Keratinocyte (primary cell): ENCODE measurements around the gene SFRP5. TPM values are rescaled to one million over a fixed set of nuclear protein-coding genes. Genes with fewer than 3 reads are reported as not detected.

ENCODE experiments used
- DNase-seq: peaks from one replicate; pipeline ENCODE4 v3.0.0-alpha.2; 2011; ENCODE audit warnings: low read depth, missing footprints, low spot score
- FAIRE-seq: peaks from 2 replicates; lab custom pipeline; 2011; peaks lifted over from hg19 to GRCh38; lab: Jason Lieb, UNC
- H2AFZ ChIP-seq: 2 replicates; pipeline ENCODE4 v1.6.0; 2012; ENCODE audit warnings: low read length, control low read depth, inconsistent platforms; ENCODE audit not compliant: control insufficient read depth
- H3K27ac ChIP-seq: 2 replicates; pipeline ENCODE4 v1.5.1; 2011; ENCODE audit warnings: low read length; ENCODE audit not compliant: control insufficient read depth, insufficient read depth
- H3K27me3 ChIP-seq: 3 replicates; pipeline ENCODE4 v1.6.0; 2011; ENCODE audit warnings: low read length; ENCODE audit not compliant: control insufficient read depth, insufficient read depth; ENCODE audit errors: extremely low read depth
- H3K36me3 ChIP-seq, 2 experiments: 2 replicates in 1 of 2; 3 replicates in 1 of 2; pipeline ENCODE4 v1.5.1; 2011; ENCODE audit warnings: low read length in 2 of 2, mild to moderate bottlenecking in 1 of 2; ENCODE audit not compliant: control insufficient read depth in 2 of 2, insufficient read depth in 2 of 2; ENCODE audit errors: extremely low read depth in 1 of 2
- H3K4me1 ChIP-seq: 3 replicates; pipeline ENCODE4 v1.5.1; 2011; ENCODE audit warnings: low read length; ENCODE audit not compliant: control insufficient read depth, insufficient read depth; ENCODE audit errors: extremely low read depth
- H3K4me2 ChIP-seq: 3 replicates; pipeline ENCODE4 v1.6.0; 2011; ENCODE audit warnings: low read depth, low read length; ENCODE audit not compliant: control insufficient read depth, insufficient read depth; ENCODE audit errors: extremely low read depth
- H3K4me3 ChIP-seq, 3 experiments: fragments of 200-600 bp in 1 of 3; sonication (generic) in 1 of 3; 2 replicates in 2 of 3; 3 replicates in 1 of 3; pipeline ENCODE4 v1.5.1; 2011 to 2016; ENCODE audit warnings: low read length in 3 of 3, mild to moderate bottlenecking in 3 of 3, control low read depth in 2 of 3, inconsistent platforms in 1 of 3, low read depth in 1 of 3, mixed read lengths in 1 of 3, mixed run types in 1 of 3, moderate library complexity in 1 of 3; ENCODE audit not compliant: control insufficient read depth in 2 of 3, insufficient read depth in 2 of 3; ENCODE audit errors: extremely low read depth in 1 of 3
- H3K79me2 ChIP-seq: 2 replicates; pipeline ENCODE4 v1.6.0; 2012; ENCODE audit warnings: low read length; ENCODE audit not compliant: control insufficient read depth, insufficient read depth
- H3K9ac ChIP-seq: 3 replicates; pipeline ENCODE4 v1.6.0; 2011; ENCODE audit warnings: low read length; ENCODE audit not compliant: control insufficient read depth, insufficient read depth; ENCODE audit errors: extremely low read depth
- H3K9me1 ChIP-seq: 3 replicates; pipeline ENCODE4 v1.6.0; 2011; ENCODE audit warnings: low read length; ENCODE audit not compliant: control insufficient read depth, insufficient read depth; ENCODE audit errors: extremely low read depth
- H3K9me3 ChIP-seq: 2 replicates; pipeline ENCODE4 v1.5.1; 2012; ENCODE audit warnings: low read depth, low read length; ENCODE audit not compliant: control insufficient read depth
- H4K20me1 ChIP-seq: 3 replicates; pipeline ENCODE4 v1.6.0; 2011; ENCODE audit warnings: low read length; ENCODE audit not compliant: control insufficient read depth, insufficient read depth; ENCODE audit errors: extremely low read depth
- EZH2 ChIP-seq: IDR thresholded peaks from one replicate; pipeline ENCODE4 v1.6.1; 2012; ENCODE audit warnings: inconsistent platforms, mild to moderate bottlenecking, low read length, moderate library complexity
- dilution Hi-C: fragments of 300-500 bp; cut with MboI; formaldehyde crosslinking; loops from one replicate; pipeline ENCODE4 v1.7.0; 2020; ENCODE audit warnings: low sequenced_read_pairs; ENCODE audit not compliant: extremely low pct_ligation_motif_present
- polyA plus RNA-seq, 5 experiments: library from polyadenylated mRNA; depleted of rRNA in 3 of 5; stranded (reverse) in 3 of 5; stranded (forward) in 1 of 5; unstranded in 1 of 5; fragments of >200 nt; gene quantifications; 1 replicate in 1 of 5; 2 replicates in 3 of 5; 3 replicates in 1 of 5; pipeline versions ENCODE4 v1.2.1 to v1.2.3, GENCODE V29; 2011 to 2012; ENCODE audit warnings: missing spikeins in 2 of 5, low read depth in 1 of 5, low replicate concordance in 1 of 5
- TF ChIP-seq, protein P1 (sequence below), 3 experiments: IDR thresholded peaks in 1 of 3; conservative IDR thresholded peaks in 1 of 3; optimal IDR thresholded peaks in 1 of 3; 2 replicates in 2 of 3; 3 replicates in 1 of 3; pipeline versions ENCODE3 to v1.5.1; 2011; ENCODE audit warnings: low read length in 3 of 3, mild to moderate bottlenecking in 3 of 3, moderate library complexity in 2 of 3, control low read depth in 1 of 3, inconsistent platforms in 1 of 3; ENCODE audit not compliant: insufficient read depth in 2 of 3; ENCODE audit errors: extremely low read depth in 1 of 3

Gene SFRP5
- polyA plus RNA-seq, 1 donor (not counting 4 experiments of a cell fraction or from before 2014, with no cell fraction given): not detected

DNA sequence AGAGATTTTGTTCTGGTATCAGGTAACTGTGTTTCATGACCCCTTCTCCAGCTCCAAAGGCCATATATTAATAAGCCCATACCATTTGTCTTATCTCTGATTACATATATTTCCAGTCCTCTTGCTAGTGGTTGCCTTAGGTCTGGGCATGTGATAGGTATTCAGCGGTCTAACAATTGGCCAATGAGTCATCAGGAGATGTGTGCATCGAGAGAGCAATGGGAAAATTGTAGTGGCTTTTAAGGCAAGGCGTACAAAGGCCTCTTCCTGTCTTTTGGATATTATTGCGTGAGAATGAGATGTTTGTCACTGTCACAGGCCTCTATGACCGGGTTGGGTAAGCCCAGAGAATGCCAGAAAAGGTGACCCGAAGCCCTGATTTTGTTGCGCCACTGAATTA, 38.6 kb upstream of the SFRP5 start:
- Histone ChIP-seq H3K79me2 (no peaks in the 10 kb centered on the region), H3K9ac (no peak overlapping the region), H3K9me3 (no peaks in the 10 kb centered on the region), H2AFZ (no peak overlapping the region), H3K4me3 (no peak overlapping the region), H3K4me1 (peaks cover 8% of the 10 kb centered on the region), H3K27ac (peak overlapping the region; percentile 17), H3K4me2 (peak overlapping the region; percentile 14), H4K20me1 (no peaks in the 10 kb centered on the region), H3K27me3 (no peaks in the 10 kb centered on the region), H3K36me3 (no peaks in the 10 kb centered on the region), H3K9me1 (no peaks in the 10 kb centered on the region)
- TF ChIP-seq, protein P1, sequence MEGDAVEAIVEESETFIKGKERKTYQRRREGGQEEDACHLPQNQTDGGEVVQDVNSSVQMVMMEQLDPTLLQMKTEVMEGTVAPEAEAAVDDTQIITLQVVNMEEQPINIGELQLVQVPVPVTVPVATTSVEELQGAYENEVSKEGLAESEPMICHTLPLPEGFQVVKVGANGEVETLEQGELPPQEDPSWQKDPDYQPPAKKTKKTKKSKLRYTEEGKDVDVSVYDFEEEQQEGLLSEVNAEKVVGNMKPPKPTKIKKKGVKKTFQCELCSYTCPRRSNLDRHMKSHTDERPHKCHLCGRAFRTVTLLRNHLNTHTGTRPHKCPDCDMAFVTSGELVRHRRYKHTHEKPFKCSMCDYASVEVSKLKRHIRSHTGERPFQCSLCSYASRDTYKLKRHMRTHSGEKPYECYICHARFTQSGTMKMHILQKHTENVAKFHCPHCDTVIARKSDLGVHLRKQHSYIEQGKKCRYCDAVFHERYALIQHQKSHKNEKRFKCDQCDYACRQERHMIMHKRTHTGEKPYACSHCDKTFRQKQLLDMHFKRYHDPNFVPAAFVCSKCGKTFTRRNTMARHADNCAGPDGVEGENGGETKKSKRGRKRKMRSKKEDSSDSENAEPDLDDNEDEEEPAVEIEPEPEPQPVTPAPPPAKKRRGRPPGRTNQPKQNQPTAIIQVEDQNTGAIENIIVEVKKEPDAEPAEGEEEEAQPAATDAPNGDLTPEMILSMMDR (optimal IDR thresholded peaks at IDR 0.05 in 1 of 3, IDR thresholded peaks at IDR 0.05 in 1 of 3, conservative IDR thresholded peaks at IDR 0.05 in 1 of 3; ENCODE audit: extremely low read depth in 1 of 3, insufficient read depth in 2 of 3, low read length in 3 of 3): no peak
- TF ChIP-seq EZH2: no peak
- dilution Hi-C loops: no loop called here
- FAIRE-seq (peak; percentile 87), DNase-seq (no peak)

DNA sequence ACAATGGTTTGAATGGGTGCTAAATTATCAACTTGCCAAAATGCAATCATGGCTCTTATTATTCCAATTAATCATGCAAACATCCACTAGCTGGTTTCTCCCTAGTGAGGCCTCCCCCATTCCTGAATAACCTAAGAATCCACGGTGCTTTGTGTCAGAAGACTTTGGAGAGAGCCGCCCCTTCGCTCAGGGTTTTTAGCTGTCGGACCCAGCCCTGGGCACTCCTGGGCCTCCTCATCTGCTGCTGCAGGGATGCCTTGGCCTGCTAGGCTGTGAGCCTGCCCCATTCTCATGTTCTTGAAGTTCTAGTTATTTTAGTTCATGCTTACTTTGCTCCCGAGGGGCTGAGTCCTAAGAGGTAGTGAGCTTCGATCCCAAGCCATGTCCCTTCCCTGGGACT, 34.1 kb upstream of the SFRP5 start:
- Histone ChIP-seq H3K9me1 (no peaks in the 10 kb centered on the region), H3K4me2 (no peak overlapping the region), H3K4me1 (peaks cover 8% of the 10 kb centered on the region), H3K4me3 (no peak overlapping the region), H4K20me1 (no peaks in the 10 kb centered on the region), H3K9me3 (no peaks in the 10 kb centered on the region), H3K79me2 (no peaks in the 10 kb centered on the region), H3K27ac (no peak overlapping the region), H3K36me3 (no peaks in the 10 kb centered on the region), H3K9ac (no peak overlapping the region), H2AFZ (no peak overlapping the region), H3K27me3 (no peaks in the 10 kb centered on the region)
- TF ChIP-seq, protein P1 (optimal IDR thresholded peaks at IDR 0.05 in 1 of 3, IDR thresholded peaks at IDR 0.05 in 1 of 3, conservative IDR thresholded peaks at IDR 0.05 in 1 of 3; ENCODE audit: extremely low read depth in 1 of 3, insufficient read depth in 2 of 3, low read length in 3 of 3): no peak
- no peak for TF ChIP-seq EZH2
- dilution Hi-C loops: no loop called here
- DNase-seq: no peak
- FAIRE-seq: no peak
